Measurements from ENCODE around the gene SLC10A4.

Gene SLC10A4

GRCh38 chr4:48489683-48490011 is 6.5 kb downstream of the SLC10A4 start:
- no peak for DNase-seq

- no peak for DNase-seq
Measured at GRCh38 chr4:48490012-48490679, 7.0 kb downstream of the SLC10A4 start, which contains the start of gene ZAR1. Gene ZAR1, plus strand, starts transcription at chr4:48490252. Its CDS starts 40 bp downstream, at chr4:48490292.

GRCh38 chr4:48490680-48491513 is 7.8 kb downstream of the SLC10A4 start:
- DNase-seq, result no peak

GRCh38 chr4:48491514-48492176 is 8.5 kb downstream of the SLC10A4 start:
- DNase-seq, result no peak

- no peak for DNase-seq
Measured at GRCh38 chr4:48493452-48494100, 10.4 kb downstream of the SLC10A4 start.

GRCh38 chr4:48495941-48496340 is 12.8 kb downstream of the SLC10A4 start:
- no peak for DNase-seq

GRCh38 chr4:48498895-48499294 is 15.8 kb downstream of the SLC10A4 start:
- no peak for DNase-seq

- no peak for DNase-seq
Measured at GRCh38 chr4:48499551-48500066, 16.5 kb downstream of the SLC10A4 start.

- no peak for DNase-seq
Measured at GRCh38 chr4:48503233-48504025, 20.3 kb downstream of the SLC10A4 start.

GRCh38 chr4:48504026-48504330 is 20.8 kb downstream of the SLC10A4 start:
- DNase-seq, result no peak

- DNase-seq, result no peak
Measured at GRCh38 chr4:48504352-48504751, 21.2 kb downstream of the SLC10A4 start.

GRCh38 chr4:48506716-48507115 is 23.6 kb downstream of the SLC10A4 start:
- DNase-seq, result no peak

- no peak for DNase-seq
Measured at GRCh38 chr4:48509543-48509942, 26.4 kb downstream of the SLC10A4 start.

GRCh38 chr4:48518143-48518542 is 35.0 kb downstream of the SLC10A4 start:
- no peak for DNase-seq

GRCh38 chr4:48526406-48526805 is 43.3 kb downstream of the SLC10A4 start:
- no peak for DNase-seq

GRCh38 chr4:48538358-48538757 is 55.2 kb downstream of the SLC10A4 start:
- DNase-seq, result no peak
